ENCODE measurements around the gene LCN2. TPM values are rescaled to one million over a fixed set of nuclear protein-coding genes. Genes with fewer than 3 reads are reported as not detected.

LCN2 gene
- total and polyA plus RNA-seq, 2 experiments from 2014 or later, result 2.0 TPM; not detected in 1

GRCh38 chr9:128144239-128145181, 4.7 kb upstream of the LCN2 start:
- no peak overlapping the region for H3K4me2 ChIP-seq
- H2AFZ ChIP-seq, result no peak overlapping the region
- ATAC-seq, result no peak

More at GRCh38 chr9:128144239-128145181, 4.7 kb upstream of the LCN2 start:
- no peak for TF ChIP-seq STAT1 (IDR thresholded peaks at IDR 0.05; ENCODE audit: unreplicated experiment)
- TF ChIP-seq NANOG (IDR thresholded peaks at IDR 0.05; ENCODE audit: borderline replicate concordance), result no peak
- no peak for TF ChIP-seq POLR2AphosphoS5 (IDR thresholded peaks at IDR 0.05; ENCODE audit: low read depth)
- no peak for TF ChIP-seq ZNF114 (CRISPR knock-in tag; IDR thresholded peaks at IDR 0.05)
- no peak for TF ChIP-seq EZH2 (IDR thresholded peaks at IDR 0.05; ENCODE audit: low read depth, unreplicated experiment)
- no peak for TF ChIP-seq EZH2phosphoT487 (IDR thresholded peaks at IDR 0.05; ENCODE audit: unreplicated experiment)
- no peak for TF ChIP-seq CREB1 (CRISPR knock-in tag; IDR thresholded peaks at IDR 0.05; ENCODE audit: low read depth)
- TF ChIP-seq JUNB (IDR thresholded peaks at IDR 0.05; ENCODE audit: unreplicated experiment), result no peak
- TF ChIP-seq ZNF462 (CRISPR knock-in tag; IDR thresholded peaks at IDR 0.05), result no peak
- no peak for TF ChIP-seq ZNF331 (CRISPR knock-in tag; IDR thresholded peaks at IDR 0.05; ENCODE audit: low read depth)
- TF ChIP-seq ETS1 (IDR thresholded peaks at IDR 0.05), result no peak
- no peak for TF ChIP-seq CTCF (conservative IDR thresholded peaks at IDR 0.05; ENCODE audit: low read depth in 2 of 2)
- no peak for TF ChIP-seq REST (IDR thresholded peaks at IDR 0.05; ENCODE audit: unreplicated experiment)
- no peaks in the 10 kb centered on the region for H3K36me3 ChIP-seq (ENCODE audit: insufficient read depth)
- H3K4me1 ChIP-seq (ENCODE audit: insufficient read depth), result no peaks in the 10 kb centered on the region
- H3K4me3 ChIP-seq, result no peak overlapping the region
- H3K4me1 Mint-ChIP-seq, result no peaks in the 10 kb centered on the region; the same call in 2 of the 3 replicates
- DNase-seq (ENCODE audit: low spot score), result no peak
- H3F3A ChIP-seq (replicated peaks; ENCODE audit: low read depth), result no peaks in the 10 kb centered on the region
- no peaks in the 10 kb centered on the region for H3K9me3 Mint-ChIP-seq
- H4K20me1 ChIP-seq (replicated peaks; ENCODE audit: insufficient read depth), result no peaks in the 10 kb centered on the region
- no peaks in the 10 kb centered on the region for H3K9me2 ChIP-seq (ENCODE audit: insufficient read depth)
- no peaks in the 10 kb centered on the region for H3K36me3 Mint-ChIP-seq (ENCODE audit: low read depth)
- no peaks in the 10 kb centered on the region for H3K79me2 ChIP-seq (replicated peaks; ENCODE audit: insufficient read depth)
- H3K27ac Mint-ChIP-seq, result no peak overlapping the region
- no peak overlapping the region for H3K27ac ChIP-seq (ENCODE audit: low read depth)
- no peak overlapping the region for H3K4me3 Mint-ChIP-seq
- peaks cover 8% of the 10 kb centered on the region for H3K27me3 Mint-ChIP-seq (ENCODE audit: insufficient read depth, low read depth, poor library complexity)
- H3K27me3 ChIP-seq (ENCODE audit: insufficient read depth), result no peaks in the 10 kb centered on the region

All from GM23338 (cell line).